ENCODE results near the gene PEMT.
"Not testable (repeated sequence)": the region's sequence is repeated elsewhere in the genome, so short reads cannot be mapped to it uniquely, and the experiment has no call there.

The PEMT gene

DNA sequence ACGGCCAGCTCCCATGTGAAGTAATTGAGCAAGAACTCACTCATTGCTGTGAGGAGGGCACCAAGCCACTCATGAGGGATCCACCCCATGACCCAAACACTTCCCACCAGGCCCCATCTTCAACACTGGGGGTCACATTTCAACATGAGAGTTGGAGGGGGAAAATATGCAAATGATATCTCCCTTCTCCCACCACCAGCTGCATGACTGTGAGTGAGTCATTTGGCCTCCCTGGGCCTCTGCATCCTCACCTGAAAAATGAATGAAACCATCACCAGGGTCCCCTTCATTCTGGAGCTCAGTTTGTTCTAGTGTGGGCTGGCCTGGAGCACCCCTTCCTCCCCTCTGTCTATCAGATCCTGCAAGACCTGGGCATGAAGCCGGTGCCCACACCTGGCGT is 121.5 kb downstream of the PEMT start:
- no peak for DNase-seq (ENCODE audit: extremely low read depth, low read depth)
- TF ChIP-seq, protein P1, sequence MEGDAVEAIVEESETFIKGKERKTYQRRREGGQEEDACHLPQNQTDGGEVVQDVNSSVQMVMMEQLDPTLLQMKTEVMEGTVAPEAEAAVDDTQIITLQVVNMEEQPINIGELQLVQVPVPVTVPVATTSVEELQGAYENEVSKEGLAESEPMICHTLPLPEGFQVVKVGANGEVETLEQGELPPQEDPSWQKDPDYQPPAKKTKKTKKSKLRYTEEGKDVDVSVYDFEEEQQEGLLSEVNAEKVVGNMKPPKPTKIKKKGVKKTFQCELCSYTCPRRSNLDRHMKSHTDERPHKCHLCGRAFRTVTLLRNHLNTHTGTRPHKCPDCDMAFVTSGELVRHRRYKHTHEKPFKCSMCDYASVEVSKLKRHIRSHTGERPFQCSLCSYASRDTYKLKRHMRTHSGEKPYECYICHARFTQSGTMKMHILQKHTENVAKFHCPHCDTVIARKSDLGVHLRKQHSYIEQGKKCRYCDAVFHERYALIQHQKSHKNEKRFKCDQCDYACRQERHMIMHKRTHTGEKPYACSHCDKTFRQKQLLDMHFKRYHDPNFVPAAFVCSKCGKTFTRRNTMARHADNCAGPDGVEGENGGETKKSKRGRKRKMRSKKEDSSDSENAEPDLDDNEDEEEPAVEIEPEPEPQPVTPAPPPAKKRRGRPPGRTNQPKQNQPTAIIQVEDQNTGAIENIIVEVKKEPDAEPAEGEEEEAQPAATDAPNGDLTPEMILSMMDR (IDR thresholded peaks at IDR 0.05; ENCODE audit: low read depth, low read length): no peak

DNA sequence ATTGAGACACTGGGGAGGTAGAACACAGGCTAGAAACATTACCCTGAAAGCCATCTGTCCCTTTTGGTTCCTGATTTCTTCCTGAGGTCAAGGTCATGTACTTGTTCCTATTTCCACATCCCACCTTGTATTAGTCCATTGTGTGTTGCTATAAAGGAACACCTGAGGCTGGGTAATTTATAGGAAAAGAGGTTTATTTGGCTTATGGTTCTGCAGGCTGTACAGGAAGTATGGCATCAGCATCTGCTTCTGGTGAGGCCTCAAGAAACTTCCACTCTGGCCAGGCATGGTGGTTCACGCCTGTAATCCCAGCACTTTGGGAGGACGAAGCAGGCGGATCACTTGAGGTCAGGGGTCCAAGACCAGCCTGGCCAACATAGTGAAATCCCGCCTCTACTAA is 122.2 kb downstream of the PEMT start:
- DNase-seq (ENCODE audit: extremely low read depth, low read depth): no peak

DNA sequence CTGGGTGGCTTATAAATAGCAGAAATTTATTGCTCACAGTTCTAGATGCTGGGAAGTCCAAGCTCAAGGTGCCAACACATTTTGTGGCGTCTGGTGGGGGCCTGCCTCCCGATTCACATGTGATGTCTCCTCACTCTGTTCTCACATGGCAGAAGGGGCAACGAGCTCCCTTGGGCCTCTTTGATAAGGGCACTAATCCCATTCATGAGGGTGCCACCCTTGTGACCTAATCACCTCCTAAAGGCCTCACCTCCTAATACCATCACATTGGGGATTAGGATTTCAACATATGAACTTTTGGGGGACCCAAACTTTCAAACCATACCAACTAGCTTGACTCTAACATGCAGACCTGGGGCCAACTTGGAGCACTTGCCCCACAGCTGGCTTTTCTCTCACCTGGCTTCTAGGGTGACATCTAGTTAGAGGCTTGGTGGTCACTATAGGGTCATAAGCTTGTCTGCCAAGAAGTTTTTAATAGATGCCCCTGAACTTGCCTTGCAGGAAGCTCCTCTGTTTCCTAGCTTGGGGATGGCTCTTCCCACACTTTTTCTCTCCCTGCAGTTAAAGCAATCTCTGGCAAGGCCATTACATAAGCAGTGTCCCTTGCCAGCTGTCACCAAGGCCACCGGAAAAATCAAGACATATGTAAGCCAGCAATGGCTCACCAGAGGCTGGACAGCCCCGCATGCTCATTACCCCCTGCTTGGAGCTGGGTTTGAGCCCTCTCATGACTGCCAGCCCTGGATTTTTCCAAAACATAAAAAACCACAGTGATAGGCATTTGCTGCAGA is 123.1 kb downstream of the PEMT start:
- TF ChIP-seq, protein P1 (IDR thresholded peaks at IDR 0.05; ENCODE audit: low read depth, low read length): no peak
- no peak for DNase-seq (ENCODE audit: extremely low read depth, low read depth)

More for the DNA sequence above, 122.2 kb downstream of the PEMT start:
- TF ChIP-seq, protein P1 (IDR thresholded peaks at IDR 0.05; ENCODE audit: low read depth, low read length): no peak

DNA sequence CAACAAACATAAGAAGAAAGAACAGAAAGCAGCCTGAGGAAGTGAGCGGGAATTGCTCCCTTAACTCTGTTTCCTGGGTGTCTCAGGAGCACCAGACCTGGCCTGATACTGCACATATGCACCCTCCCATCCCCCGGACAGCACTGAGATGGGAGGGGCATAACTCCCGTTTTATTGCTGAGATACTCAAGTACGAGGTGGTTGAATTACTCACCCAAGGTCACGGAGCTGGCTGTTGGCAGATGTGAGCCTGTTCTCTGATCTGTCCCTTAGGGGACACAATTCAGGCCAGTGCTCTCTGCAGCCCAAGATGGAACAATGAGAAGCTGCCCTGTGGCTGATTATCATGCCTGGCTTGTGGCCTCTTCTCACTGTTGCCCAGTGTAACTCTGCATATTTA is 123.8 kb downstream of the PEMT start:
- DNase-seq (ENCODE audit: extremely low read depth, low read depth): no peak
- TF ChIP-seq, protein P1 (IDR thresholded peaks at IDR 0.05; ENCODE audit: low read depth, low read length): no peak

DNA sequence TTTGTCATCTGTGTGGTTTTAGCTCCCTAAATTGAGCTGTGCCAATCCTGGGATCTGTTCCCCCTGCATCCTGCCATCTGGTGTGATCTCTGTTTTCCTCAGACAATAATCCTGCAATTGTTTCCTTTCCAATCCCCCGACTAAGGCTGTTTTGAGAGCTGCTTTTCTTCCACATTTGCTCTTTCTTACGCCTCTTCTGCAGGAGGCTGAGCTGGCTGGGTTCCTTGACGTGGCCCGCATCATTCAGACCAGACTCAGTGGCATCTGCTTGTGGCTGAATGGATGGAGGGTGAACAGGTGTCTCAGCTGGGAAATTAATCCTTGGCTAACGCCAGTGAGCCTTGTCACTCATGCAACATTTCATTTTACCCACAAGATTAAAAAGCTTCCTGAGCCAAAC is 124.5 kb downstream of the PEMT start:
- no peak for DNase-seq (ENCODE audit: extremely low read depth, low read depth)
- TF ChIP-seq, protein P1 (IDR thresholded peaks at IDR 0.05; ENCODE audit: low read depth, low read length): no peak

DNA sequence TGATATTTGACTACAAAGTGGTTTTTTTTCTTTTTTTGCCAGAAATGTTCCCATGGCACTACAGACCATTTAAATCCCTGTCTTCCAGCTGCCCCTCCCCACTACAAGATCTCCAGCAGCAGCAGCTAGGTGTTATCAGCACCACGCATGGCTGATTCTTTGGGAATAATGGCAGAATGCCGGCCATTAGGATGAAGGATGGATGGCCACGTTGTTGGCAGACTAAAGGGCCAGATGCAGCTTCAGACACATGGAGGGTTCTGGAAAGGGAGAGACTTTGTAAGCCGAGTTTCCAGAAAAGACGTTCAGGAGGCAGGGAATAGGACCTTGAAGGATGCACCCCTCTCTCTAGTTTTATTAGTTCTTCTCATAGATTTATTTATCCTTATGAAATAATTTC is 125.0 kb downstream of the PEMT start:
- TF ChIP-seq, protein P1 (IDR thresholded peaks at IDR 0.05; ENCODE audit: low read depth, low read length): no peak
- no peak for DNase-seq (ENCODE audit: extremely low read depth, low read depth)

DNA sequence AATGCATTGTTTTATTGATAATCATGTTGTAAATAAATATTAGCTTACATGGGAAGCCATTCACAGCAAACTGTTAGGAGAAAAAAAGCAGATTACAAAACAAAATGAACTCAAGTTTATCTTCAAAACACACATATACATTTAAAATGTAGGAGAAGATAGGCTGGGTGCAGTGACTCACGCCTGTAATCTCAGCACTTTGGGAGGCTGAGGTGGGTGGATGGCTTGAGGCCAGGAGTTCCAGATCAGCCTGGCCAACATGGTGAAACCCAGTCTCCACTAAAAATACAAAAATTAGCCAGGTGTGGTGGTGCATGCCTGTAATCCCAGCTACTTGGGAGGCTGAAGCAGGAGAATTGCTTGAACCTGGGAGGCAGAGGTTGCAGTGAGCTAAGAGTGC is 125.6 kb downstream of the PEMT start:
- not testable (repeated sequence) for DNase-seq (ENCODE audit: extremely low read depth, low read depth)

DNA sequence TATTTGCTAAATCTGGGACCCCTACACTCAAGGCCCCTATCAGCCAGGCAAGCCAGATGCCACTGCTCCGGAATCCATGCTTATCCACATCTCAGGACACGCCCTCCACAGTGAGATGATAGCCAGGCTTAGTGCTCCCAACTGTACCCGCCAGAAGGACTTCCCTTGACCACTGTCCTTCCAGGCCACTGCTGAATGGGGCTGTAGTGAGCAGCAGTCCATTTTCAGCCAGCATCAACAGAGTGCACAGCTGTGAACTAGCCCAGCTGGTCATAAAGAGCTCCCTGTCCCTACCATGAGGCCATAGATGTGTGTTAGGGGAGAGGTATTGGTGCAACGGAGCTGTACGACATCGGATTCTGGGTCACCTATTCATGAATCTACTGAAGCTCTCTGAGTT is 127.7 kb downstream of the PEMT start:
- DNase-seq (ENCODE audit: extremely low read depth, low read depth): no peak
- TF ChIP-seq, protein P1 (IDR thresholded peaks at IDR 0.05; ENCODE audit: low read depth, low read length): no peak
